Lower lobe of right lung (tissue), 2 donors: ENCODE results near the gene CXCL13. TPM values are rescaled to one million over a fixed set of nuclear protein-coding genes. Genes with fewer than 3 reads are reported as not detected.
"Not testable (repeated sequence)": the region's sequence is repeated elsewhere in the genome, so short reads cannot be mapped to it uniquely, and the experiment has no call there.

Experiments
- ATAC-seq, 2 donors: fragments of 200-7000 bp; cut with Tn5 transposase; one replicate each; pipeline ENCODE4 v1.9.1; 2020 to 2022; ENCODE audit warnings: mild to moderate bottlenecking in 2 of 2, moderate library complexity in 2 of 2
- DNase-seq: peaks from one replicate; pipeline ENCODE4 v3.0.0-alpha.2; 2020
- H3K27ac ChIP-seq: fragments of 200-600 bp; one replicate; pipeline ENCODE4 v1.8.0; 2022
- H3K27me3 ChIP-seq: fragments of 200-600 bp; one replicate; pipeline ENCODE4 v1.8.0; 2022; ENCODE audit warnings: low read depth
- H3K36me3 ChIP-seq: fragments of 200-600 bp; one replicate; pipeline ENCODE4 v1.8.0; 2022; ENCODE audit warnings: mild to moderate bottlenecking
- H3K4me1 ChIP-seq: fragments of 200-600 bp; one replicate; pipeline ENCODE4 v1.8.0; 2022
- H3K4me3 ChIP-seq: fragments of 200-600 bp; one replicate; pipeline ENCODE4 v1.8.0; 2022; ENCODE audit warnings: mild to moderate bottlenecking
- H3K9me3 ChIP-seq: fragments of 200-600 bp; one replicate; pipeline ENCODE4 v1.8.0; 2022
- CTCF ChIP-seq: fragments of 200-600 bp; IDR thresholded peaks from one replicate; pipeline ENCODE4 v1.8.0; 2022; ENCODE audit warnings: antibody characterized with exemption, mild to moderate bottlenecking
- intact Hi-C: fragments of 100-400 bp; cut with DNase I; formaldehyde crosslinking; loops from one replicate; pipeline ENCODE4 v1.11.0; 2022
- total RNA-seq: library from RNA; stranded (reverse); fragmentation: NEBNext Ultra II Directional; extraction: Animal tissue kit (Norgen Biotek cat#: 25700); gene quantifications from one replicate; pipeline ENCODE4 v1.2.1, GENCODE V29; 2021
- donor health status: DM: no; HTN: yes; CAD: no; lungs with severe emphysema.

Gene CXCL13
- total RNA-seq, 1 donor from 2014 or later: not detected

DNA sequence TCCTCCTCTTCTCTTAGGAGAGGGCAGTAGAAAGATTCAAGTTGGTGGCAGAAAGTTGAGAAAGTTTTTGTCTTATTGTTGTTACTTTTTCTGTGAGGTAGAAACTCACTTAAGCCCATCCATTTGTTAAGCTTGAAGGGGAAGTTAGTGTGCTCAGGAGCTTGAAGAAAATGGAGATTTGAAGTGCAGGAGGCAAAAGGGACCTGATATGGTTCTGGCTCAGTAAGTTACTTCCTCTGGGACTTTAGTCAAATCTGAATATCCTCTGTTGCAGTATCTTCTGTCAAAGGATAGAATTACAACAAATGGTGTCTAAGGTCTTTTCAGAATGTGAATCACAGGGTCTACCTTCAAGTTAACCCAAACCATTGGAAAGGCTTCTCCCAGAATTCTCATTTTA is 46.2 kb downstream of the CXCL13 start:
- intact Hi-C loops: no loop called here
- H3K27ac ChIP-seq: no peak overlapping the region
- H3K27me3 ChIP-seq: no peaks in the 10 kb centered on the region
- peaks cover 3% of the 10 kb centered on the region for H3K9me3 ChIP-seq
- no peak for TF ChIP-seq CTCF
- no peaks in the 10 kb centered on the region for H3K36me3 ChIP-seq
- peak in 1 of 2 donors; percentile 11 for ATAC-seq
- no peak for DNase-seq
- no peaks in the 10 kb centered on the region for H3K4me1 ChIP-seq
- no peak overlapping the region for H3K4me3 ChIP-seq

- DNase-seq: no peak
Measured at GRCh38 chr4:77652237-77652897, 46.7 kb downstream of the CXCL13 start.

GRCh38 chr4:77653162-77653758 is 47.6 kb downstream of the CXCL13 start:
- H3K4me1 ChIP-seq: no peaks in the 10 kb centered on the region
- H3K4me3 ChIP-seq: no peak overlapping the region
- no peaks in the 10 kb centered on the region for H3K36me3 ChIP-seq
- H3K9me3 ChIP-seq: no peaks in the 10 kb centered on the region
- no peak for DNase-seq
- TF ChIP-seq CTCF: no peak
- H3K27ac ChIP-seq: no peak overlapping the region
- H3K27me3 ChIP-seq: no peaks in the 10 kb centered on the region
- intact Hi-C loops: no loop called here
- no peak for ATAC-seq

More at GRCh38 chr4:77652237-77652897, 46.7 kb downstream of the CXCL13 start:
- Histone ChIP-seq H3K9me3 (no peaks in the 10 kb centered on the region), H3K36me3 (no peaks in the 10 kb centered on the region), H3K27me3 (no peaks in the 10 kb centered on the region), H3K4me1 (no peaks in the 10 kb centered on the region), H3K4me3 (no peak overlapping the region), H3K27ac (no peak overlapping the region)
- no peak for TF ChIP-seq CTCF
- ATAC-seq: peak; percentile 51 to 77
- intact Hi-C loops: no loop called here

GRCh38 chr4:77660318-77660717 is 54.7 kb downstream of the CXCL13 start:
- DNase-seq, H3K36me3 ChIP-seq, H3K9me3 ChIP-seq, H3K4me3 ChIP-seq, H3K27ac ChIP-seq, ATAC-seq, H3K4me1 ChIP-seq, H3K27me3 ChIP-seq, intact Hi-C loops: not testable (repeated sequence)

Other genes with a start within 250 kb of the CXCL13 start
- 54.1 TPM for gene CNOT6L, start 213.5 kb downstream of the CXCL13 start, total RNA-seq